Osteoblast (primary cell): ENCODE data around the gene MGAT5. TPM values are rescaled to one million over a fixed set of nuclear protein-coding genes. Genes with fewer than 3 reads are reported as not detected.
A peak's percentile ranks its signal among the peaks of the same experiment; 100 is the strongest.

Experiments used
- DNase-seq: peaks from one replicate; pipeline ENCODE4 v3.0.0; 2011; ENCODE audit warnings: low spot score, mixed read lengths; ENCODE audit not compliant: insufficient read length; ENCODE audit errors: missing footprints
- H2AFZ ChIP-seq: 2 replicates; pipeline ENCODE4 v1.6.0; 2011; ENCODE audit warnings: mild to moderate bottlenecking, low read length
- H3K27ac ChIP-seq: 2 replicates; pipeline ENCODE4 v1.5.1; 2011; ENCODE audit warnings: mild to moderate bottlenecking, low read depth, low read length, moderate library complexity
- H3K27me3 ChIP-seq: 2 replicates; pipeline ENCODE4 v1.6.0; 2012; ENCODE audit warnings: mild to moderate bottlenecking, control low read depth, inconsistent platforms, low read length, moderate library complexity; ENCODE audit not compliant: insufficient read depth
- H3K36me3 ChIP-seq: 2 replicates; pipeline ENCODE4 v1.5.1; 2011; ENCODE audit warnings: mild to moderate bottlenecking, low read length, control low read depth, moderate library complexity; ENCODE audit not compliant: insufficient read depth
- H3K4me1 ChIP-seq: 2 replicates; pipeline ENCODE4 v1.5.1; 2011; ENCODE audit warnings: mild to moderate bottlenecking, low read length, control low read depth, moderate library complexity; ENCODE audit not compliant: insufficient read depth
- H3K4me2 ChIP-seq: 2 replicates; pipeline ENCODE4 v1.6.0; 2011; ENCODE audit warnings: mild to moderate bottlenecking, low read length; ENCODE audit not compliant: insufficient read depth
- H3K4me3 ChIP-seq: fragments of 200-600 bp; sonication (generic); 3 replicates; pipeline ENCODE4 v1.5.1; 2012; ENCODE audit warnings: mild to moderate bottlenecking, low read length, inconsistent platforms; ENCODE audit not compliant: insufficient read depth
- H3K79me2 ChIP-seq: 2 replicates; pipeline ENCODE4 v1.6.0; 2012; ENCODE audit warnings: mild to moderate bottlenecking, low read length, control low read depth, inconsistent platforms; ENCODE audit not compliant: insufficient read depth
- H3K9me3 ChIP-seq: 2 replicates; pipeline ENCODE4 v1.5.1; 2011; ENCODE audit warnings: low read depth, low read length, control low read depth
- H4K20me1 ChIP-seq: 2 replicates; pipeline ENCODE4 v1.6.0; 2012; ENCODE audit warnings: mild to moderate bottlenecking, low read length, control low read depth; ENCODE audit not compliant: insufficient read depth
- CTCF ChIP-seq: IDR thresholded peaks from 2 replicates; pipeline ENCODE4 v1.5.1; 2011; ENCODE audit warnings: mild to moderate bottlenecking, low read depth, low read length, moderate library complexity; ENCODE audit errors: extremely low read depth
- total RNA-seq: library from RNA; depleted of rRNA; stranded (reverse); fragments of >200 nt; gene quantifications from 2 replicates; pipeline ENCODE4 v1.2.3, GENCODE V29; 2012

MGAT5 gene
- total RNA-seq, 1 donor: 29.7 TPM

GRCh38 chr2:134252092-134252750, 1.7 kb upstream of the MGAT5 start:
- no peak for DNase-seq
- H4K20me1 ChIP-seq: no peaks in the 10 kb centered on the region
- H3K27me3 ChIP-seq: no peaks in the 10 kb centered on the region
- H3K4me1 ChIP-seq: peaks cover 4% of the 10 kb centered on the region
- H3K27ac ChIP-seq: no peak overlapping the region
- peak overlapping the region; percentile 4 for H3K4me2 ChIP-seq
- peaks cover 16% of the 10 kb centered on the region for H3K79me2 ChIP-seq
- H3K4me3 ChIP-seq: no peak overlapping the region
- TF ChIP-seq CTCF: no peak
- no peak overlapping the region for H2AFZ ChIP-seq
- H3K9me3 ChIP-seq: no peaks in the 10 kb centered on the region
- H3K36me3 ChIP-seq: no peaks in the 10 kb centered on the region

GRCh38 chr2:134253117-134253704, 661 bp upstream of the MGAT5 start:
- Histone ChIP-seq H3K27ac (no peak overlapping the region), H3K36me3 (no peaks in the 10 kb centered on the region), H4K20me1 (no peaks in the 10 kb centered on the region), H3K4me3 (no peak overlapping the region), H3K4me2 (no peak overlapping the region), H3K27me3 (no peaks in the 10 kb centered on the region), H2AFZ (no peak overlapping the region), H3K79me2 (peaks cover 13% of the 10 kb centered on the region), H3K9me3 (no peaks in the 10 kb centered on the region), H3K4me1 (peaks cover 4% of the 10 kb centered on the region)
- no peak for TF ChIP-seq CTCF
- no peak for DNase-seq

- no peak for TF ChIP-seq CTCF
- no peak overlapping the region for H3K4me3 ChIP-seq
- H3K4me1 ChIP-seq: peaks cover 18% of the 10 kb centered on the region
- H4K20me1 ChIP-seq: no peaks in the 10 kb centered on the region
- no peaks in the 10 kb centered on the region for H3K27me3 ChIP-seq
- no peak for DNase-seq
- no peaks in the 10 kb centered on the region for H3K9me3 ChIP-seq
- no peaks in the 10 kb centered on the region for H3K36me3 ChIP-seq
- H2AFZ ChIP-seq: no peak overlapping the region
- no peak overlapping the region for H3K27ac ChIP-seq
- no peak overlapping the region for H3K4me2 ChIP-seq
- peaks cover 20% of the 10 kb centered on the region for H3K79me2 ChIP-seq
These were observed 952 bp downstream of the MGAT5 start for GRCh38 chr2:134254824-134255223.

- H3K79me2 ChIP-seq: peaks cover 21% of the 10 kb centered on the region
- H3K4me2 ChIP-seq: no peak overlapping the region
- no peaks in the 10 kb centered on the region for H3K27me3 ChIP-seq
- no peak overlapping the region for H3K27ac ChIP-seq
- H2AFZ ChIP-seq: no peak overlapping the region
- H4K20me1 ChIP-seq: no peaks in the 10 kb centered on the region
- H3K36me3 ChIP-seq: no peaks in the 10 kb centered on the region
- no peaks in the 10 kb centered on the region for H3K9me3 ChIP-seq
- TF ChIP-seq CTCF: no peak
- H3K4me1 ChIP-seq: peaks cover 38% of the 10 kb centered on the region
- H3K4me3 ChIP-seq: no peak overlapping the region
- DNase-seq: no peak
These were observed 3.1 kb downstream of the MGAT5 start for GRCh38 chr2:134256956-134257355.
